Tibial nerve (tissue), 4 donors: ENCODE data around the gene SHISAL2A. TPM values are rescaled to one million over a fixed set of nuclear protein-coding genes. Genes with fewer than 3 reads are reported as not detected.

Experiments
- DNase-seq, 2 donors: peaks; one replicate each; pipeline ENCODE4 v3.0.0-alpha.2; 2019; ENCODE audit warnings: low spot score in 2 of 2
- H3K27ac ChIP-seq, 4 donors: fragments of 200-600 bp; sonication (generic) in 3 of 4; one replicate each; pipeline ENCODE4 v1.5.1; 2017 to 2019; ENCODE audit warnings: mild to moderate bottlenecking in 1 of 4
- H3K27me3 ChIP-seq, 2 donors: fragments of 200-600 bp; sonication (generic) in 1 of 2; one replicate each; pipeline versions ENCODE4 v1.5.1 to v1.6.0; 2017 to 2019
- H3K36me3 ChIP-seq, 3 donors: fragments of 200-600 bp; sonication (generic); one replicate each; pipeline ENCODE4 v1.5.1; 2018 to 2019
- H3K4me1 ChIP-seq, 4 donors: fragments of 200-600 bp; sonication (generic) in 3 of 4; one replicate each; pipeline ENCODE4 v1.5.1; 2017 to 2019
- H3K4me3 ChIP-seq, 4 donors: fragments of 200-600 bp; sonication (generic) in 3 of 4; one replicate each; pipeline ENCODE4 v1.5.1; 2017 to 2019; ENCODE audit warnings: mild to moderate bottlenecking in 1 of 4, moderate library complexity in 1 of 4
- H3K9me3 ChIP-seq, 4 donors: fragments of 200-600 bp; sonication (generic) in 3 of 4; one replicate each; pipeline ENCODE4 v1.5.1; 2017 to 2019
- EP300 ChIP-seq, 2 donors: sonication (generic); formaldehyde crosslinking; IDR thresholded peaks; one replicate each; pipeline ENCODE4 v1.6.1; 2017; ENCODE audit warnings: antibody characterized with exemption in 2 of 2, mild to moderate bottlenecking in 1 of 2
- POLR2A ChIP-seq, 2 donors: fragments of 450-650 bp; IDR thresholded peaks; one replicate each; pipeline ENCODE4 v1.6.1; 2017; ENCODE audit warnings: antibody characterized with exemption in 2 of 2, mild to moderate bottlenecking in 2 of 2, moderate library complexity in 2 of 2
- WGBS, 2 donors: methylation state at CpG; one replicate each; pipeline ENCODE4 v1.1.5; 2018; 5-methylcytosine and 5-hydroxymethylcytosine counted together
- total RNA-seq, 4 donors: library from RNA; depleted of rRNA; stranded (reverse); fragments of >200 nt; gene quantifications; one replicate each; pipeline ENCODE4 v1.1.0, GENCODE V29; 2016
- TF ChIP-seq, protein P1 (sequence below), 5 experiments: fragments of 200-600 bp in 3 of 5; fragments of 450-650 bp in 2 of 5; sonication (generic) in 3 of 5; IDR thresholded peaks; one replicate each; pipeline ENCODE4 v1.5.1; 2016 to 2019; ENCODE audit warnings: antibody characterized with exemption in 5 of 5, mild to moderate bottlenecking in 3 of 5, moderate library complexity in 2 of 5

Gene SHISAL2A
- total RNA-seq, 4 donors from 2014 or later = 1.2 to 1.9 TPM; not detected in 2

GRCh38 chr1:52657702-52658101, 24.7 kb downstream of the SHISAL2A start:
- Histone ChIP-seq H3K36me3 (no peaks in the 10 kb centered on the region), H3K27ac (no peak overlapping the region), H3K9me3 (no peaks in the 10 kb centered on the region), H3K4me3 (no peak overlapping the region), H3K27me3 (no peaks in the 10 kb centered on the region), H3K4me1 (no peaks in the 10 kb centered on the region)
- TF ChIP-seq, protein P1, sequence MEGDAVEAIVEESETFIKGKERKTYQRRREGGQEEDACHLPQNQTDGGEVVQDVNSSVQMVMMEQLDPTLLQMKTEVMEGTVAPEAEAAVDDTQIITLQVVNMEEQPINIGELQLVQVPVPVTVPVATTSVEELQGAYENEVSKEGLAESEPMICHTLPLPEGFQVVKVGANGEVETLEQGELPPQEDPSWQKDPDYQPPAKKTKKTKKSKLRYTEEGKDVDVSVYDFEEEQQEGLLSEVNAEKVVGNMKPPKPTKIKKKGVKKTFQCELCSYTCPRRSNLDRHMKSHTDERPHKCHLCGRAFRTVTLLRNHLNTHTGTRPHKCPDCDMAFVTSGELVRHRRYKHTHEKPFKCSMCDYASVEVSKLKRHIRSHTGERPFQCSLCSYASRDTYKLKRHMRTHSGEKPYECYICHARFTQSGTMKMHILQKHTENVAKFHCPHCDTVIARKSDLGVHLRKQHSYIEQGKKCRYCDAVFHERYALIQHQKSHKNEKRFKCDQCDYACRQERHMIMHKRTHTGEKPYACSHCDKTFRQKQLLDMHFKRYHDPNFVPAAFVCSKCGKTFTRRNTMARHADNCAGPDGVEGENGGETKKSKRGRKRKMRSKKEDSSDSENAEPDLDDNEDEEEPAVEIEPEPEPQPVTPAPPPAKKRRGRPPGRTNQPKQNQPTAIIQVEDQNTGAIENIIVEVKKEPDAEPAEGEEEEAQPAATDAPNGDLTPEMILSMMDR (IDR thresholded peaks at IDR 0.05) = no peak
- TF ChIP-seq POLR2A (IDR thresholded peaks at IDR 0.05) (no peak), EP300 (IDR thresholded peaks at IDR 0.05) (no peak)
- DNase-seq = no peak
- WGBS, 2 donors = 81 to 91% methylated on average over 3 of the region's 3 CpGs

GRCh38 chr1:52658795-52659194, 25.8 kb downstream of the SHISAL2A start:
- Histone ChIP-seq H3K4me1 (no peaks in the 10 kb centered on the region), H3K27ac (no peak overlapping the region), H3K36me3 (no peaks in the 10 kb centered on the region), H3K9me3 (no peaks in the 10 kb centered on the region), H3K4me3 (no peak overlapping the region), H3K27me3 (no peaks in the 10 kb centered on the region)
- WGBS, 2 donors = 75 to 82% methylated on average over 1 of the region's 1 CpG
- TF ChIP-seq EP300 (IDR thresholded peaks at IDR 0.05) = no peak
- TF ChIP-seq POLR2A (IDR thresholded peaks at IDR 0.05) = no peak
- TF ChIP-seq, protein P1 (IDR thresholded peaks at IDR 0.05) = no peak
- DNase-seq = no peak

GRCh38 chr1:52659356-52659755, 26.4 kb downstream of the SHISAL2A start:
- H3K27ac ChIP-seq = no peak overlapping the region
- H3K4me3 ChIP-seq = no peak overlapping the region
- 92 to 98% methylated on average over 3 of the region's 3 CpGs for WGBS, 2 donors
- TF ChIP-seq POLR2A (IDR thresholded peaks at IDR 0.05) (no peak), EP300 (IDR thresholded peaks at IDR 0.05) (no peak)
- TF ChIP-seq, protein P1 (IDR thresholded peaks at IDR 0.05) = no peak
- H3K9me3 ChIP-seq = no peaks in the 10 kb centered on the region
- no peak for DNase-seq
- no peaks in the 10 kb centered on the region for H3K27me3 ChIP-seq
- no peaks in the 10 kb centered on the region for H3K36me3 ChIP-seq
- no peaks in the 10 kb centered on the region for H3K4me1 ChIP-seq

DNA sequence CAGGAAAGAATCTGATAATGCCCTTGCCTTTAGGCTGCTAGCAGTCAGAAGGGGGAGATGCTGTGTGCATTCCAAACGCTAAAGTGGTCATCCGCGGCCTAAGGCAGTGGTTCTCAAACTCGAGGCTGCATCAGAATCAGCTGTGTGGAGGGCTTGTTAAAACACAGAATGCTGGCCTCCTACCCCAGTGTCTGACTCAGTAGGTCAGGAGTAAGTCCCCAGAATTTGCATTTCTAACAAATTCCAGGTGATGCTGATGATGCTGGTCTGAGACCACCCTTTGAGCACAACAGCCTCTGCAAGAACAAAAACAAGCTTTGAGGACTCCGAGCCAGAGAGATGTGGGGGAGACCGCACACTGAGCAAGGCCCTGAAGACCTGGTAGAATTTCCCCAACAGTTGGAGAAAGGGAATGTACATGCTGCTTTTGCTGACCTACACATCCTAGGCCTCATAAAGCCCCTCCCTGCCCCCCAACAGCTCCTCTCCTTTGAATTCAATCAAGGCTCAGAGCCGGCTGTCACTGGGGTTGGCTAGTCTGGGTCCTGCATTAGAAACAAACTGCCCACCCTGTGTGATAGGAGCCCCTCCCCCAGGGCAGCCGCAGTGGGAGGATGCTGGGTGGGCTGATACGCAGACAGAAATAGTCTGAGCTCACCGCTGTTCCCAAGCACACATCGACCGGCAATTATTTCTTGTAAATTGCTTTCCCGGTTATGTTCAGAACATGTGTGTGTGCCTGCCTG, 27.1 kb downstream of the SHISAL2A start:
- Histone ChIP-seq H3K36me3 (no peaks in the 10 kb centered on the region), H3K9me3 (no peaks in the 10 kb centered on the region), H3K4me1 (no peaks in the 10 kb centered on the region), H3K27me3 (no peaks in the 10 kb centered on the region), H3K27ac (no peak overlapping the region), H3K4me3 (no peak overlapping the region)
- 35 to 42% methylated on average over 12 to 13 of the region's 13 CpGs for WGBS, 2 donors
- TF ChIP-seq, protein P1 (IDR thresholded peaks at IDR 0.05) = no peak
- no peak for TF ChIP-seq EP300 (IDR thresholded peaks at IDR 0.05)
- TF ChIP-seq POLR2A (IDR thresholded peaks at IDR 0.05) = no peak
- DNase-seq = no peak

DNA sequence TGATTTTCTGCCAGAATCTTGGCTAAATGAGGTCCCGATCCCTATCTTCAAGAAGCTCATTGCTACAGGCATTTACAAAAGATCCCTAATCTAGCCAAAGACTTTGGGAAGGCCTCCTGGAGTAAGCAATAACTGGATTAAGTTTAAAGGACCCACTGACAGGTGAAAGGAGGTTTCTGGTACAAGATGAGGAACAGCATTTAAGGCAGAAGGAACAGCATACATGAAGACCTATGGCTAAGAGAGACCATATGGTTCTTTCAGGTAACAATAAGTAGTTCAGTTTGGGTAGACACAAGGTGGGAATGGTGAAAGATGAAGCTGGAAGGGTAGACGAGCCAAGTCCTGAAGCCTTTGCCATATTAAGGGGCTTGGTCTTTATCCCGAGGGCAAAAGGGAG, 27.8 kb downstream of the SHISAL2A start:
- no peak for DNase-seq
- 62 to 63% methylated on average over 3 of the region's 3 CpGs for WGBS, 2 donors
- H3K27me3 ChIP-seq = no peaks in the 10 kb centered on the region
- no peaks in the 10 kb centered on the region for H3K36me3 ChIP-seq
- H3K4me3 ChIP-seq = no peak overlapping the region
- no peaks in the 10 kb centered on the region for H3K9me3 ChIP-seq
- no peaks in the 10 kb centered on the region for H3K4me1 ChIP-seq
- no peak overlapping the region for H3K27ac ChIP-seq
- no peak for TF ChIP-seq POLR2A (IDR thresholded peaks at IDR 0.05)
- TF ChIP-seq EP300 (IDR thresholded peaks at IDR 0.05) = no peak
- TF ChIP-seq, protein P1 (IDR thresholded peaks at IDR 0.05) = no peak
